T-helper 17 cell (primary cell): ENCODE measurements around the gene NWD2. TPM values are rescaled to one million over a fixed set of nuclear protein-coding genes. Genes with fewer than 3 reads are reported as not detected.

Source experiments
- ATAC-seq: fragments of 150-1000 bp; cut with Tn5 transposase; 2 replicates; pipeline ENCODE4 v1.10.0; 2021; ENCODE audit warnings: mild to moderate bottlenecking, moderate library complexity
- DNase-seq, 3 donors: peaks; one replicate each; pipeline versions ENCODE4 v3.0.0 to v3.0.0-alpha.2; 2020 to 2021
- H3K9me3 ChIP-seq: one replicate; pipeline ENCODE4 v1.7.0; 2013; ENCODE audit warnings: low read length, mild to moderate bottlenecking; ENCODE audit not compliant: control insufficient read depth, poor library complexity, severe bottlenecking
- H3K27ac Mint-ChIP-seq: one replicate; pipeline ENCODE4 v1.8.0; 2022; ENCODE audit warnings: mild to moderate bottlenecking, moderate library complexity, mixed read lengths
- H3K27me3 Mint-ChIP-seq: one replicate; pipeline ENCODE4 v1.8.0; 2022; ENCODE audit warnings: mixed read lengths
- H3K36me3 Mint-ChIP-seq: one replicate; pipeline ENCODE4 v1.8.0; 2022; ENCODE audit warnings: low read depth, mixed read lengths
- H3K4me1 Mint-ChIP-seq: one replicate; pipeline ENCODE4 v1.8.0; 2022; ENCODE audit warnings: mild to moderate bottlenecking, mixed read lengths
- H3K4me3 Mint-ChIP-seq: one replicate; pipeline ENCODE4 v1.8.0; 2022; ENCODE audit warnings: mild to moderate bottlenecking, moderate library complexity, mixed read lengths
- total RNA-seq, 4 donors: library from RNA in 2 of 4; stranded (reverse) in 2 of 4; gene quantifications; one replicate each; pipeline ENCODE4 v1.2.3 and lab custom pipeline; 2022 to 2026

The NWD2 gene
- total RNA-seq, 2 donors from 2014 or later = not detected

DNA sequence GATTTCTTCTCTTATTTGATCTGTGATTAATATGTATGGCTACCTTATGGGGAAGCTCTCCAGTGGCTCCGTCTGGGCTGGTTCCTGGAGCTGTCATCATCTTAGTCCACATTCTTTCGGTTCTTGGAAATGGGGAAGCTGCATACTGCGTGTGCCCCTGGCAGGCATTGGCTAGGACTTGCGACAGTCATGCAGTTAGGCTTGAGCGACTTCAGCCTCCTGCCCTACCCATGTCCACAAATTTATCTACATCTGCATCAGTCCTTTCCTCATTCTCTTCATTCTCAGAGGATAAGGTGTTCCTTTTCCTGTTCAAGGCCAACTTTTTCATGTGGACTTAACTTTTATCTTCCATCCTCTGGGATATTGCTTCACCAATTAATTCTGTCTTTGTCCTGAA lies 227.4 kb downstream of the NWD2 start:
- no peak overlapping the region for H3K4me3 Mint-ChIP-seq
- H3K27ac Mint-ChIP-seq = no peak overlapping the region
- H3K36me3 Mint-ChIP-seq = peaks cover 2% of the 10 kb centered on the region
- H3K27me3 Mint-ChIP-seq = peaks cover 22% of the 10 kb centered on the region
- DNase-seq (no peak), ATAC-seq (no peak)
- H3K9me3 ChIP-seq = no peaks in the 10 kb centered on the region
- no peaks in the 10 kb centered on the region for H3K4me1 Mint-ChIP-seq

DNA sequence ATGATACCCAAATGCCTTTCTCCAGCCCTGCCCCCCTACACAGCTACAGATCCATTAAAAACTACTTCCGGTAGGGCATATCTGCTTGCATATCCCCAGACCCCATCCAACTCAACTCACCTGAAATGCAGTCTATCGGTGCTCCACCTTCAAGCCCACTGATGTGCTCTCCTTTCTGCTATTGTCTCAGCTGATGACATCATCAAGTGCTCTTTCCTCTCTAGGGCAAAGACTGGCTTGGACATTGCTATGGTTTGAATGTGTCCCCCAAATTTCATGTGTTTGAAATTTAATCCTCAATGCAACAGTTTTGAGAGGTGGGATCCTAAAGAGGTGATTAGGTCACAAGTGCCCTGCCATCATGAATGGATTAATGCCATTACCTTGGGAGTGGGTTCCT lies 229.3 kb downstream of the NWD2 start:
- DNase-seq = no peak
- ATAC-seq = no peak
- Mint-ChIP-seq H3K27ac (no peak overlapping the region), H3K36me3 (peaks cover 2% of the 10 kb centered on the region), H3K4me1 (no peaks in the 10 kb centered on the region), H3K27me3 (peaks cover 30% of the 10 kb centered on the region), H3K4me3 (no peak overlapping the region)
- H3K9me3 ChIP-seq = no peaks in the 10 kb centered on the region

DNA sequence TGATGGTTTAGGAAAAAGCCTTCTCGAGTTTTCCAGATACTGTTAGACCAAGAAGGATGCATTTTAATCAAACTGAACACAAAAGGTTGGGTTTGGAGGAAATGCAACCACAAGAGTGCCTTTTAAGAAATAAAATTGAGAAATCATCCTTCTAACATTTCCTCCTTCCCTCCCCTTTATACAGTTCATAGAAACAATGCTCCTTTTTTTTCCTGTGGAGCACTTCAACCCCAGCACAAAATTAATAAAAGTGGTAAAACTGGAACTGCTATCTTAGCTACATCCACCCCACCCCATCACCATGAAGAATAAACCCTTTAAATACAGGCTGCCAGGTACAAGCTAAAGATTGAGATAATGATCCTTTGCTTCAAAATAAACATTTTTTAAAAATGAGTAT lies 230.5 kb downstream of the NWD2 start:
- Mint-ChIP-seq H3K27me3 (peaks cover 33% of the 10 kb centered on the region), H3K4me1 (no peaks in the 10 kb centered on the region), H3K27ac (no peak overlapping the region), H3K4me3 (no peak overlapping the region), H3K36me3 (peaks cover 5% of the 10 kb centered on the region)
- DNase-seq (no peak), ATAC-seq (no peak)
- no peaks in the 10 kb centered on the region for H3K9me3 ChIP-seq

DNA sequence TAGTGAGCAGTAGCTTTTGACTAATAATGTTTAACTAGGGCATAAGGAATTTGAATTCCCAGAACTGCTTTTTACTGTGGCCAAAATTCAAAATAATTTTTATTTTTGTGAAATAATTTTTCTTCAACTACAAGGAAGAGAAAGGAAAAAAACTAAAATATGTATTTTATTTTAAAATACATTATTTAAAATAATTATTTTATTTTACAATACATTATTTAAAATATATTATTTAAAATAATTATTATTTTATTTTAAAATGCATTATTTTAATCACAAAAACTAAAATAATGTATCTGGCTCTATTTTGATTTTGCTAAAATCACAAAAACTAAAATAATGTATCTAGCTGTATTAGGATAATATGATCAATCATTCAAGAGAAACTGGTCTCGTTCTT lies 231.2 kb downstream of the NWD2 start:
- DNase-seq (no peak), ATAC-seq (no peak)
- no peaks in the 10 kb centered on the region for H3K4me1 Mint-ChIP-seq
- H3K9me3 ChIP-seq = no peaks in the 10 kb centered on the region
- H3K27me3 Mint-ChIP-seq = peaks cover 36% of the 10 kb centered on the region
- H3K4me3 Mint-ChIP-seq = no peak overlapping the region
- H3K27ac Mint-ChIP-seq = no peak overlapping the region
- H3K36me3 Mint-ChIP-seq = peaks cover 5% of the 10 kb centered on the region

DNA sequence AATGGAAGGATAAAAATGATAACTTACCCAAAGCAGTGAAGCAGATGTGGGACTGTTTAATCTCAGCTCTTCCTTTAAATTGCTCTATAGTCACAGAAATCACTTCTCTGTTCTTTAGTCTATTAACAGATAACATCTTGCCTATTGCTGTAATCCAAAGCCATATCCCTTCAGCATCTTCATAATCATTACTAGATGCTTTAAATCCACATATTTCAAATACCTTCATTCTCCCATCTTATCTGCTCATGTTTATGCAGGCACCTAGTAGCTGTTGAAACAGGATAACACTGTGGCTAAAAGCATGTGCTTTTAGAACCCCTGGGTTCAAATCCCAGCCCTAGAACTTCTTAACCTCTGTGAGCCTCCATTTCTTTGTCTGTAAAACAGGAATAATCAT lies 231.7 kb downstream of the NWD2 start:
- Mint-ChIP-seq H3K27me3 (peaks cover 36% of the 10 kb centered on the region), H3K4me3 (no peak overlapping the region), H3K36me3 (peaks cover 5% of the 10 kb centered on the region), H3K4me1 (no peaks in the 10 kb centered on the region), H3K27ac (no peak overlapping the region)
- H3K9me3 ChIP-seq = no peaks in the 10 kb centered on the region
- no peak for DNase-seq
- ATAC-seq = no peak

DNA sequence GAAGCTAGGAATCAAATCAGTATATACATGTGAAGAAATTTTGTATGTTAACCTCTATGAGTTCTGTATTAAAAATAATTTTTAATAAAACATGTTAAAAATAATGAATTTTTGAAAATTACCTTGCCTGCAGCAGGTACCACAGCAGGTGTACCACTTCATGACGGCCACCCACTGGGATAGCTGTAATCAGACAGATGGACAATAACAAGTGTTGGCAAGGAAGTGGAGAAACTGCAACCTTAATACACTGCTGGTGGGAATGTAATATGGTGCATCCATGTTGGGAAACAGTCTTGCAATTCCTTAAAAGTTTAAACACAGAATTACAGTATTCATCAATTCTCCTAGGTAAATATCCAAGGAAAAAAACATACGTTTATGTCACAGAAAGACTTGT lies 232.1 kb downstream of the NWD2 start:
- ATAC-seq = no peak
- no peaks in the 10 kb centered on the region for H3K4me1 Mint-ChIP-seq
- no peak overlapping the region for H3K4me3 Mint-ChIP-seq
- H3K27ac Mint-ChIP-seq = no peak overlapping the region
- peaks cover 36% of the 10 kb centered on the region for H3K27me3 Mint-ChIP-seq
- peaks cover 5% of the 10 kb centered on the region for H3K36me3 Mint-ChIP-seq
- no peak for DNase-seq
- no peaks in the 10 kb centered on the region for H3K9me3 ChIP-seq

DNA sequence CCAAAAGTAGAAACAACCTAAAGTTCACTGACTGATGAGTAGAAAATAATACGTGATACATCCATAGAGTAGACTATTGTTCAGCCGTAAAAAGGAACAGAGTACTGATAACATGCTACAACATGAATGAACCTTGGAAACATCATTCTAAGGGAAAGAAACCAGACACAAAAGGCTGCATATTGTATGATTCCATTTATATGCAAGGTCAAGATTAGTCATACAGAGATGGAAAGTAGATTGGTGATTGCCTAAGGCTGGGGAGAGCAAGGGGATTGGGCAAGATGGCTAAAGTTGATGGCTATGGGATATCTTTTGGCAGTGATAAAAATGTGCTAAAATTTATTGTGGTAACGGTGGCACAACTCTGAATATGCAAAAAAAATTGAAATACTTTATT lies 232.6 kb downstream of the NWD2 start:
- Mint-ChIP-seq H3K4me3 (no peak overlapping the region), H3K36me3 (peaks cover 5% of the 10 kb centered on the region), H3K27ac (no peak overlapping the region), H3K27me3 (peaks cover 33% of the 10 kb centered on the region), H3K4me1 (no peaks in the 10 kb centered on the region)
- DNase-seq (no peak), ATAC-seq (no peak)
- no peaks in the 10 kb centered on the region for H3K9me3 ChIP-seq

DNA sequence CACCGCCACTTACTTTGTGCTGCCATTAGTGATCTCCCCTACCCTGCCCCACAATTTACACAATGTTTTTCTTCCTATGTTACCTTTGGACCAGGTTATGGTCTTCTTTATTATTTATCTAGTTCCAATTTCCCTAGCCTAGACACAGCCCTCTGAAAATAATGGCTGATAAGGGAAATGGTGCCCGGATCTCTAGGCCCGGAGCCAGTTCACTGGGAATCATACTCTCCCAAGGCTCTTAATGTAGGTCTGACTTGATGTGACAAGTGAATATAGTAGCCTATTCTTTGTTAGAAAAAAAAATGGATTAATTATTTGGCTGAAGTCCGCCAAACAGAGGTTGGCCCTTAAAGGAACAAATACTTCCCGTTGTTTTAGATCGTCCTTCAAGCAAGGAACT lies 233.6 kb downstream of the NWD2 start:
- DNase-seq (no peak), ATAC-seq (no peak)
- H3K4me1 Mint-ChIP-seq = no peaks in the 10 kb centered on the region
- peaks cover 5% of the 10 kb centered on the region for H3K36me3 Mint-ChIP-seq
- H3K27ac Mint-ChIP-seq = no peak overlapping the region
- H3K27me3 Mint-ChIP-seq = peaks cover 30% of the 10 kb centered on the region
- no peak overlapping the region for H3K4me3 Mint-ChIP-seq
- no peaks in the 10 kb centered on the region for H3K9me3 ChIP-seq

DNA sequence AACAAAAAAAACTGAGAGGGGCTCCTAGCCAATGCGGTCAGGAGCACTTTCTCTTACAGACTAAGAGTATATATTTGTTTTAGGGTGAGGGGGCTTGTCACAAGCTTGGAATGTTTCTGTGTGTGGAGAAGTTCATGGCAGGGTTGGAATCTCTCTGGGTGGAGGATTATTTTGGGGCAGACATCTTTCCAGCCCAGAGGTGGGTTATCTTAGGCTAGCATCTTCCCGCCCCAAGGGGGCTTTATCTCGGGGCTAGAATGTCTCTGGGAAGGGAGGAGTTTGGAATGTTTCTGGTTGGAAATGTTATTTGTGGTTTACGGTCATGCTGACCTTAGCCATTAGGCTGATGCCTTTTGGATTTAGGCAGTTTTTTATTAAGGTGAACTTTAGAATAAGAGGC lies 236.0 kb downstream of the NWD2 start:
- Mint-ChIP-seq H3K36me3 (peaks cover 2% of the 10 kb centered on the region), H3K27me3 (peaks cover 35% of the 10 kb centered on the region), H3K4me1 (no peaks in the 10 kb centered on the region), H3K4me3 (no peak overlapping the region), H3K27ac (no peak overlapping the region)
- no peaks in the 10 kb centered on the region for H3K9me3 ChIP-seq
- DNase-seq (no peak), ATAC-seq (no peak)

DNA sequence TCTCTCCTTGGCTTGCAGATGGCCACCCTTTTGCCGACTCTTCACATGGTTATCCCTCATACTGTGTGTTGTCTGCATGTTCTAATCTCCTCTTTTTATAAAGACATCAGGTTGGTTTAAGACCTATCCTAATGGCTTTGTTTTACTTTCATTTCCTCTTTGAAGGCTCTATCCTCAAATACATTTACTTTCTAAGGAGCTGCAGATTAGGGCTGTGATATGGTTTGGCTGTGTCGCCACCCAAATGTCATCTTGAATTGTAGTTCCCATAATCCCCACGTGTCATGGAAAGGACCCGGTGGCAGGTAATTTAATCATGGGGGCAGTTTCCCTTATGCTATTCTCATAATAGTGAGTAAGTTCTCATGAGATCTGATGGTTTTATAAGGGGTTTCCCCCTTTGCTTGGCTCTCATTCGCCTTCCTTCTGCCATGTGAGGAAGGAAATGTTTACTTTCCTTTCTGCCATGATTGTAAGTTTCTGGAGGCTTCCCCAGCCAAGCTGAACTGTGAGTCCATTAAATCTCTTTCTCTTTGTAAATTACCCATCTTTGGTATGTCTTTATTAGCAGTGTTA lies 237.1 kb downstream of the NWD2 start:
- Mint-ChIP-seq H3K36me3 (peaks cover 2% of the 10 kb centered on the region), H3K27ac (no peak overlapping the region), H3K27me3 (peaks cover 31% of the 10 kb centered on the region), H3K4me3 (no peak overlapping the region), H3K4me1 (no peaks in the 10 kb centered on the region)
- no peak for ATAC-seq
- DNase-seq = no peak
- H3K9me3 ChIP-seq = no peaks in the 10 kb centered on the region

DNA sequence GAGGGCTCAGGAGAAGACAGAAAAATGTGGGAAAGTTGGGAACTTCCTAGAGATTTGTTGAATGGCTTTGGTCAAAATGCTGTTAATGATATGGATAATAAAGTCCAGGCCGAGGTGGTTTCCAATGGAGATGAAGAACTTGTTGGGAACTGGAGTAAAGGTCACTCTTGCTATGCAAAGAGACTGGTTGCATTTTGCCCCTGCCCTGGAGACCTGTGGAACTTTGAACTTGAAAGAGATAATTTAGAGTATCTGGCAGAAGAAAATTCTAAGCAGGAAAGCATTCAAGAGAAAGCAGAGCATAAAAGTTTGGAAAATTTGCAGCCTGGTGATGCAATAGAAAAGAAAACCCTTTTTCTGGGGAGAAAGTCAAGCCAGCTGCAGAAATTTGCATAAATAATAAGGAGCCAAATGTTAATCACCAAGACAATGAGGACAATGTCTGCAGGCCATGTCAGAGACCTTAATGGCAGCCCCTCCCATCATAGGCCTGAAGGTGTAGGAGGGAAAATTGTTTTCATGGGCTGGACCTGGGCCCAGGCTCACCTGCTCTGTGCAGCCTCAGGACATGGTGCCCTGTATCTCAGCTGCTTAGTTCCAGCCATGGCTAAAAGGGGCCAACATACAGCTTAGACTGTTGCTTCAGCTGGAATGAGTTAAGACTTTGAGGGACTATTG lies 237.8 kb downstream of the NWD2 start:
- H3K4me3 Mint-ChIP-seq = no peak overlapping the region
- H3K9me3 ChIP-seq = no peaks in the 10 kb centered on the region
- DNase-seq (no peak), ATAC-seq (no peak)
- H3K27ac Mint-ChIP-seq = no peak overlapping the region
- no peaks in the 10 kb centered on the region for H3K4me1 Mint-ChIP-seq
- peaks cover 38% of the 10 kb centered on the region for H3K27me3 Mint-ChIP-seq
- peaks cover 2% of the 10 kb centered on the region for H3K36me3 Mint-ChIP-seq

DNA sequence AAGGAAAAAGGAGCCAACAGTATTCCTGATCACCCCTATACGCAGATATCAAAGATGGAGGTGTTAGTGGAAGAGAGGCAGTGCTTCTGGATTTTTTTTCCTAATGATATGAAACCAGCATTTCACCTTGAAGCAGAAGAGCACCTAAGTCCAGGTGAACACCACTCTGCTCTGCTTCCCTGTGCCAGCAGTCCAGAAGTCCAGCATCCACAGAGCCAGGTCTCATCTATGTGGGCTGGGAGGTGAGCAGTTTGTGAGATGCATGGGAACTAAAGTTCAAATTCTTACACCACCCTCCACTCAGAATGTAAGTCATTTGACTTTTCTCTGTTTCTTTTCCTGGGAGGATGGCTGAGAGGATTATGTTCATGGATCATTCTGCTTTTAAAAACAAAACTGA lies 239.1 kb downstream of the NWD2 start:
- Mint-ChIP-seq H3K27me3 (peaks cover 36% of the 10 kb centered on the region), H3K36me3 (peaks cover 2% of the 10 kb centered on the region), H3K4me3 (no peak overlapping the region), H3K4me1 (no peaks in the 10 kb centered on the region), H3K27ac (no peak overlapping the region)
- ATAC-seq (no peak), DNase-seq (no peak)
- no peaks in the 10 kb centered on the region for H3K9me3 ChIP-seq

DNA sequence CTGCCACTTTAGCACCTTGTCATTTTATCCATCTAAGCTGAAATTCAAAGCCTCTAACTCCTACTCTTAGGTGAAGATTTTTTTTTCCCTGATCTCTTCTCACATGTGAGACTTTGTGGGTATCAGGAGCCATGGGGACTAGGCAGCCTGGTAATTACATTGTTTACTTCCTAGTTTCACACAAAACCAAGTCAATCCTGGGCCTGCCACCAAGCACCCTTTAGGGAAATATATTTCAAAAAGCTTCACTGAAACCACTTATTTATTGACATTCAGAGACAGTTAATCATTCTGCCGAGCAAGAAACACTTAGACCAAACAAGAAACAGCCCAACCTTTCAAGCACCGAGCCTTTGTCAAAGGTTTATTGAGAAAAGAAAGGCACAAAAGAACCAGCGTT lies 241.6 kb downstream of the NWD2 start:
- Mint-ChIP-seq H3K4me1 (no peaks in the 10 kb centered on the region), H3K27me3 (peaks cover 17% of the 10 kb centered on the region), H3K4me3 (no peak overlapping the region), H3K36me3 (no peaks in the 10 kb centered on the region), H3K27ac (no peak overlapping the region)
- ATAC-seq = no peak
- H3K9me3 ChIP-seq = no peaks in the 10 kb centered on the region
- no peak for DNase-seq

DNA sequence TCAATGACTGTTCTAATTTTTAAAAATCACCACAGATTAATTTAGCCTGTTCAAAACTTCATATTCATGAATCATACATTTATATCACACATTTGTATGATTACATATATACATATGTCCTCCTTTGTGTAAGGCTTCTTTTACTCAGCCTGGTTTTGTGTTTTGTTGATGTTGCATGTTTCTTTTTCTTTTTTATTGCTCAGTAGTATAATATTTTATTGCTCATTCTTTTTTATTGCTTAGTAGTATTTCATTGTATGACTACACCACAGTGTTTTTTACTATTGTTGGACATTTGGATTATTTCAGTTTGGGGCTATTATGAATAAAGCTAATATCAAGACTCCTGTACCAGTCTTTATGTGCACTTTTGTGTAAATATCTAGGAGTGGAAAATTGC lies 243.1 kb downstream of the NWD2 start:
- no peak for ATAC-seq
- no peak overlapping the region for H3K4me3 Mint-ChIP-seq
- no peak for DNase-seq
- no peaks in the 10 kb centered on the region for H3K9me3 ChIP-seq
- peaks cover 17% of the 10 kb centered on the region for H3K27me3 Mint-ChIP-seq
- no peaks in the 10 kb centered on the region for H3K36me3 Mint-ChIP-seq
- no peak overlapping the region for H3K27ac Mint-ChIP-seq
- H3K4me1 Mint-ChIP-seq = no peaks in the 10 kb centered on the region
